ENCODE measurements around the gene PP2D1. TPM values are rescaled to one million over a fixed set of nuclear protein-coding genes. Genes with fewer than 3 reads are reported as not detected.

PP2D1 gene
- total and polyA plus RNA-seq, 9 of the 15 experiments (the other 6 are each of a cell fraction or from before 2014, with no cell fraction given), result 0.07 to 0.10 TPM; not detected in 7

- no peaks in the 10 kb centered on the region for H3K9me1 ChIP-seq (ENCODE audit: control insufficient read depth, insufficient read depth, low read length)
- no peaks in the 10 kb centered on the region for H3K9me3 ChIP-seq (replicated peaks; ENCODE audit: control insufficient read depth, insufficient read depth, low read depth, low read length)
- no peak overlapping the region for H3K9ac ChIP-seq (ENCODE audit: insufficient read depth in 1 of 2, low read depth in 2 of 2, low read length in 2 of 2)
- no peaks in the 10 kb centered on the region for H3K27me3 ChIP-seq (ENCODE audit: control insufficient read depth in 2 of 2, insufficient read depth in 2 of 2, low read length in 2 of 2)
- H3K79me2 ChIP-seq (ENCODE audit: control insufficient read depth, insufficient read depth, low read length), result peaks cover 24% of the 10 kb centered on the region
- no peak for DNase-seq (ENCODE audit: extremely low read depth in 1 of 4, low spot score in 3 of 4)
- TF ChIP-seq RBM34 (IDR thresholded peaks at IDR 0.05; ENCODE audit: borderline replicate concordance, insufficient read depth, low read length) (no peak), GATA2 (CRISPR knock-in tag; IDR thresholded peaks at IDR 0.05) (no peak), POLR3A (IDR thresholded peaks at IDR 0.05; ENCODE audit: borderline replicate concordance, extremely low read depth, insufficient read depth, insufficient read length) (no peak), PURB (CRISPR knock-in tag; IDR thresholded peaks at IDR 0.05; ENCODE audit: low read depth) (no peak), AFF1 (IDR thresholded peaks at IDR 0.05; ENCODE audit: low read depth in 1 of 2, partially characterized antibody in 2 of 2) (no peak), ELF4 (CRISPR knock-in tag; IDR thresholded peaks at IDR 0.05) (0 out of 2 replicates have a peak, but pooled peaks have one; percentile 10), SRSF3 (IDR thresholded peaks at IDR 0.05; ENCODE audit: insufficient read depth, low read length) (no peak), FOXJ2 (tag; IDR thresholded peaks at IDR 0.05) (no peak), HMBOX1 (IDR thresholded peaks at IDR 0.05) (0 out of 2 replicates have a peak, but pooled peaks have one; percentile 10), CEBPG (CRISPR knock-in tag; IDR thresholded peaks at IDR 0.05) (no peak), CEBPG (tag; conservative IDR thresholded peaks at IDR 0.05 in 1 of 2, IDR thresholded peaks at IDR 0.05 in 1 of 2) (no peak), KAT8 (IDR thresholded peaks at IDR 0.05; ENCODE audit: low read depth) (no peak), EHMT2 (IDR thresholded peaks at IDR 0.05) (0 out of 2 replicates have a peak, but pooled peaks have one; percentile 46)
- peak; percentile 48 for ATAC-seq
- peaks cover 0 to 33% of the 10 kb centered on the region in 2 experiments; a peak in 2 of 5 replicates for H3K4me1 ChIP-seq (replicated peaks in 1 of 2; ENCODE audit: control insufficient read depth in 2 of 2, insufficient read depth in 2 of 2, low read length in 2 of 2)
- peak; percentile 64 for FAIRE-seq
- H3K27ac ChIP-seq (ENCODE audit: extremely low read depth, low read depth, low read length), result no peak overlapping the region
- in situ Hi-C loops (cut with MboI), result no loop called here
- ChIA-PET CTCF (ENCODE audit: low intra/inter-chr PET ratio) (no interaction called here), POLR2A (interaction anchor here (0.6 to 0.8 kb wide), 2 partner anchors 22 to 645 kb away, joined by 3 read pairs; no protein-coding TSS in a partner anchor)
- H3K4me2 ChIP-seq (ENCODE audit: insufficient read depth, low read length), result no peak overlapping the region
- WGBS (ENCODE audit: insufficient coverage, low coverage, missing lambda C conversion rate), result 34% methylated on average over 5 of the region's 5 CpGs
- intact Hi-C loops (cut with micrococcal nuclease), result no loop called here
- no peak overlapping the region for H2AFZ ChIP-seq (ENCODE audit: low read depth, low read length)
- H3K4me3 ChIP-seq, result no peak overlapping the region
- H3K36me3 ChIP-seq (ENCODE audit: control insufficient read depth, insufficient read depth, low read length), result no peaks in the 10 kb centered on the region
- H4K20me1 ChIP-seq (replicated peaks; ENCODE audit: control insufficient read depth, insufficient read depth, low read length), result no peaks in the 10 kb centered on the region
- BruUV-seq (replicated peaks), result no TSS peak
These were observed 44.9 kb upstream of the PP2D1 start for GRCh38 chr3:20056725-20057611.

All from K562 (cell line).